Forelimb muscle (tissue), 1 donor: Measurements from ENCODE around the gene TMEM150B. TPM values are rescaled to one million over a fixed set of nuclear protein-coding genes. Genes with fewer than 3 reads are reported as not detected.
"Not testable (repeated sequence)": the region's sequence is repeated elsewhere in the genome, so short reads cannot be mapped to it uniquely, and the experiment has no call there.

Experiments
- DNase-seq: peaks from one replicate; pipeline ENCODE4 v3.0.0-alpha.2; 2013; ENCODE audit warnings: low read depth
- polyA plus RNA-seq: library from polyadenylated mRNA; unstranded; fragments of 120-200 nt; gene quantifications from one replicate; pipeline ENCODE4 v1.2.1, GENCODE V29; 2013; ENCODE audit not compliant: insufficient read length

TMEM150B gene
- polyA plus RNA-seq, 1 donor: 1.00 TPM

GRCh38 chr19:55339105-55339888, 14.2 kb upstream of the TMEM150B start, which contains the start of gene KMT5C:
Gene KMT5C (plus strand): TSS chr19:55339876. CDS start chr19:55341937, 2,061 bp downstream.
- DNase-seq: peak; percentile 100

- DNase-seq: no peak
These were observed 11.0 kb upstream of the TMEM150B start for GRCh38 chr19:55336101-55336500.

- DNase-seq: no peak
These were observed 8.7 kb upstream of the TMEM150B start for GRCh38 chr19:55333870-55334269.

- not testable (repeated sequence) for DNase-seq
These were observed 4.7 kb upstream of the TMEM150B start for GRCh38 chr19:55329791-55330190.

GRCh38 chr19:55328774-55329318, 3.7 kb upstream of the TMEM150B start:
- not testable (repeated sequence) for DNase-seq

- DNase-seq: no peak
These were observed 479 bp downstream of the TMEM150B start for GRCh38 chr19:55324662-55325061.

GRCh38 chr19:55322204-55322885, 2.8 kb downstream of the TMEM150B start:
- no peak for DNase-seq

GRCh38 chr19:55321466-55322137, 3.5 kb downstream of the TMEM150B start:
- DNase-seq: no peak

- DNase-seq: no peak
These were observed 4.2 kb downstream of the TMEM150B start for GRCh38 chr19:55320844-55321419.

- no peak for DNase-seq
These were observed 5.4 kb downstream of the TMEM150B start for GRCh38 chr19:55319785-55320184.

- DNase-seq: no peak
These were observed 8.5 kb downstream of the TMEM150B start for GRCh38 chr19:55316646-55317045.

- no peak for DNase-seq
These were observed 9.1 kb downstream of the TMEM150B start for GRCh38 chr19:55315956-55316525.

GRCh38 chr19:55314396-55314795, 10.7 kb downstream of the TMEM150B start:
- no peak for DNase-seq

GRCh38 chr19:55312621-55313512, 12.3 kb downstream of the TMEM150B start:
- DNase-seq: no peak

- no peak for DNase-seq
These were observed 13.3 kb downstream of the TMEM150B start for GRCh38 chr19:55311797-55312196.

- no peak for DNase-seq
These were observed 13.7 kb downstream of the TMEM150B start for GRCh38 chr19:55311397-55311796.

- no peak for DNase-seq
These were observed 14.6 kb downstream of the TMEM150B start for GRCh38 chr19:55310498-55310897.

- no peak for DNase-seq
These were observed 15.7 kb downstream of the TMEM150B start for GRCh38 chr19:55309448-55309847.

GRCh38 chr19:55308281-55308680, 16.9 kb downstream of the TMEM150B start:
- no peak for DNase-seq

- DNase-seq: no peak
These were observed 18.4 kb downstream of the TMEM150B start for GRCh38 chr19:55306712-55307111.
